SU-DHL-6 (cell line): ENCODE results near the gene CFAP251.

Experiments
- H2AFZ ChIP-seq: fragments of 200-600 bp; sonication (generic); 2 replicates; pipeline ENCODE4 v1.6.1; 2014; ENCODE audit warnings: low read depth, mild to moderate bottlenecking, moderate library complexity, mixed read lengths, antibody characterized with exemption, low read length; ENCODE audit not compliant: severe bottlenecking
- H3F3A ChIP-seq: fragments of 200-600 bp; shearing (Covaris generic); 2 replicates; pipeline ENCODE4 v1.6.0; 2016; ENCODE audit warnings: antibody characterized with exemption, mild to moderate bottlenecking; ENCODE audit not compliant: insufficient read depth
- H3K27ac ChIP-seq: fragments of 200-600 bp; sonication (generic); 2 replicates; pipeline ENCODE4 v1.5.1; 2016; ENCODE audit warnings: low read depth, mild to moderate bottlenecking, low read length, moderate library complexity, mixed read lengths
- H3K27me3 ChIP-seq: fragments of 200-600 bp; sonication (generic), shearing (Covaris generic); 2 replicates; pipeline ENCODE4 v1.6.0; 2014; ENCODE audit warnings: mild to moderate bottlenecking, low read length
- H3K36me3 ChIP-seq: fragments of 200-600 bp; sonication (generic); 2 replicates; pipeline ENCODE4 v1.6.1; 2014; ENCODE audit warnings: mild to moderate bottlenecking, low read length, mixed read lengths
- H3K4me2 ChIP-seq: fragments of 300-600, 200-600 bp; shearing (Covaris generic), sonication (generic); 2 replicates; pipeline ENCODE4 v1.6.0; 2014; ENCODE audit warnings: low read length, low read depth, mild to moderate bottlenecking; ENCODE audit not compliant: poor library complexity, severe bottlenecking
- H3K4me3 ChIP-seq: fragments of 200-600 bp; sonication (generic); 2 replicates; pipeline ENCODE4 v1.5.1; 2014; ENCODE audit warnings: antibody characterized with exemption, low read length, mild to moderate bottlenecking, mixed read lengths; ENCODE audit not compliant: insufficient read depth, poor library complexity, severe bottlenecking
- H3K79me2 ChIP-seq: fragments of 200-600 bp; sonication (generic); 2 replicates; pipeline ENCODE4 v1.6.1; 2014; ENCODE audit warnings: mild to moderate bottlenecking, low read length, moderate library complexity; ENCODE audit not compliant: insufficient read depth
- H3K9ac ChIP-seq: fragments of 200-600 bp; sonication (generic); 2 replicates; pipeline ENCODE4 v1.7.0; 2014; ENCODE audit warnings: mild to moderate bottlenecking, low read length
- H3K9me2 ChIP-seq: fragments of 200-600 bp; sonication (generic); replicated peaks from 2 replicates; pipeline ENCODE4 v1.6.1; 2014; ENCODE audit warnings: low read length; ENCODE audit not compliant: insufficient read depth
- H3K9me3 ChIP-seq: fragments of 200-600 bp; sonication (generic); 2 replicates; pipeline ENCODE4 v1.6.1; 2014; ENCODE audit warnings: low read length, mixed read lengths; ENCODE audit not compliant: insufficient read depth
- H4K20me1 ChIP-seq: fragments of 200-600 bp; sonication (generic); 2 replicates; pipeline ENCODE4 v1.6.1; 2014; ENCODE audit warnings: low read depth, mild to moderate bottlenecking, antibody characterized with exemption, low read length, moderate library complexity, mixed read lengths
- EZH2phosphoT487 ChIP-seq: fragments of 200-600 bp; sonication (generic), shearing (Covaris generic); conservative IDR thresholded peaks from 2 replicates; pipeline ENCODE4 v1.6.1; 2018; ENCODE audit warnings: mild to moderate bottlenecking, antibody characterized with exemption, low read length, moderate library complexity, mixed read lengths
- TF ChIP-seq, protein P1 (sequence below): fragments of 200-600 bp; sonication (generic); IDR thresholded peaks from one replicate; pipeline ENCODE4 v1.5.1; 2017; ENCODE audit warnings: antibody characterized with exemption, mild to moderate bottlenecking, low read length, moderate library complexity; ENCODE audit not compliant: insufficient read depth, poor library complexity, severe bottlenecking

CFAP251 gene

DNA sequence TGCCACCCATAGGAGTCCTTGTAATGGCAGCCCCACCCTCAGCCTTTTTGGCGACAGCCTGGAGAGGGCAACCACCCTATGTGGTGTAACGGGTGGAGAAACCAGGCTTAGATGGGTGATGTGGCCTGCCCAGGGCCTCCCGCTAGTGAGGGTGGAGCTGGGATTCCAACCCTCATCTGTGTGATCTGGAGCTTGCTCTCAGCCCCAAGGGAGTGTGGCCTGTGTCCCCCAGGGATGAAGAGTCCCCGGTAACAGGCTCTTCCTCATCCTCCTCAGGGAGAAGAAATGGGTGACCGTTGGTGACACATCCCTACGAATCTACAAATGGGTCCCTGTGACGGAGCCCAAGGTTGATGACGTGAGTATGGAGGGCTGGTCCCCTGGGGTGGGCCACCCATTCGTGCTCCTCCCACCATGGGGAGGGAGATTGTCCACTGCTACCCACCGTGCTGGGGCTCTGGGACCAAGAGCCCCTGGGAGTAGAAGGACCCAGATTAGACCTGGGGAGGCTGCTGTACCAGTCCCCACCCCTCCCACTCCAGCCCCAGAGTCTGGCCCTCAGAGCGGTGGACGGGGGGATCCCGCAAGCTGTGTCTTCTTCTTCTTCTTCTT, 112.1 kb downstream of the CFAP251 start:
- peak overlapping the region; percentile 24 for H3K4me3 ChIP-seq
- H3K36me3 ChIP-seq: peaks cover 22% of the 10 kb centered on the region
- peaks cover 4% of the 10 kb centered on the region; the same call in 1 of the 2 replicates for H4K20me1 ChIP-seq
- no peaks in the 10 kb centered on the region for H3K9me3 ChIP-seq
- peaks cover 98% of the 10 kb centered on the region for H3K79me2 ChIP-seq
- TF ChIP-seq, protein P1, sequence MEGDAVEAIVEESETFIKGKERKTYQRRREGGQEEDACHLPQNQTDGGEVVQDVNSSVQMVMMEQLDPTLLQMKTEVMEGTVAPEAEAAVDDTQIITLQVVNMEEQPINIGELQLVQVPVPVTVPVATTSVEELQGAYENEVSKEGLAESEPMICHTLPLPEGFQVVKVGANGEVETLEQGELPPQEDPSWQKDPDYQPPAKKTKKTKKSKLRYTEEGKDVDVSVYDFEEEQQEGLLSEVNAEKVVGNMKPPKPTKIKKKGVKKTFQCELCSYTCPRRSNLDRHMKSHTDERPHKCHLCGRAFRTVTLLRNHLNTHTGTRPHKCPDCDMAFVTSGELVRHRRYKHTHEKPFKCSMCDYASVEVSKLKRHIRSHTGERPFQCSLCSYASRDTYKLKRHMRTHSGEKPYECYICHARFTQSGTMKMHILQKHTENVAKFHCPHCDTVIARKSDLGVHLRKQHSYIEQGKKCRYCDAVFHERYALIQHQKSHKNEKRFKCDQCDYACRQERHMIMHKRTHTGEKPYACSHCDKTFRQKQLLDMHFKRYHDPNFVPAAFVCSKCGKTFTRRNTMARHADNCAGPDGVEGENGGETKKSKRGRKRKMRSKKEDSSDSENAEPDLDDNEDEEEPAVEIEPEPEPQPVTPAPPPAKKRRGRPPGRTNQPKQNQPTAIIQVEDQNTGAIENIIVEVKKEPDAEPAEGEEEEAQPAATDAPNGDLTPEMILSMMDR: no peak
- no peak for TF ChIP-seq EZH2phosphoT487
- peaks cover 62% of the 10 kb centered on the region for H3F3A ChIP-seq
- no peaks in the 10 kb centered on the region for H3K9me2 ChIP-seq
- H3K4me2 ChIP-seq: peak overlapping the region; percentile 99
- H3K9ac ChIP-seq: peak overlapping the region; percentile 68
- H3K27ac ChIP-seq: peak overlapping the region; percentile 100
- no peak overlapping the region for H2AFZ ChIP-seq
- no peaks in the 10 kb centered on the region for H3K27me3 ChIP-seq

- peak overlapping the region; percentile 68; the same call in 1 of the 2 replicates for H3K9ac ChIP-seq
- H3K9me2 ChIP-seq: no peaks in the 10 kb centered on the region
- no peak overlapping the region for H2AFZ ChIP-seq
- H3K27ac ChIP-seq: peak overlapping the region; percentile 100
- H3K27me3 ChIP-seq: no peaks in the 10 kb centered on the region
- peak overlapping the region; percentile 19 for H3K4me2 ChIP-seq
- H3K79me2 ChIP-seq: peaks cover 98% of the 10 kb centered on the region
- H3K36me3 ChIP-seq: peaks cover 32% of the 10 kb centered on the region
- peaks cover 52% of the 10 kb centered on the region for H3F3A ChIP-seq
- peaks cover 4% of the 10 kb centered on the region; the same call in 1 of the 2 replicates for H4K20me1 ChIP-seq
- H3K4me3 ChIP-seq: no peak overlapping the region
- TF ChIP-seq, protein P1: no peak
- no peak for TF ChIP-seq EZH2phosphoT487
- H3K9me3 ChIP-seq: no peaks in the 10 kb centered on the region
These were observed 113.2 kb downstream of the CFAP251 start for GRCh38 chr12:122031342-122032216.

GRCh38 chr12:122032580-122032979, 114.2 kb downstream of the CFAP251 start:
- Histone ChIP-seq H3K9me2 (no peaks in the 10 kb centered on the region), H3K27ac (peak overlapping the region; percentile 100), H3K4me2 (peak overlapping the region; percentile 19), H3K79me2 (peaks cover 98% of the 10 kb centered on the region), H3K27me3 (no peaks in the 10 kb centered on the region), H3F3A (peaks cover 42% of the 10 kb centered on the region), H4K20me1 (peaks cover 4% of the 10 kb centered on the region; the same call in 1 of the 2 replicates), H3K36me3 (peaks cover 37% of the 10 kb centered on the region), H3K4me3 (no peak overlapping the region), H3K9ac (peak overlapping the region; percentile 68; the same call in 1 of the 2 replicates), H2AFZ (no peak overlapping the region), H3K9me3 (no peaks in the 10 kb centered on the region)
- TF ChIP-seq, protein P1: no peak
- no peak for TF ChIP-seq EZH2phosphoT487
